Neural progenitor cell (in vitro differentiated cells): ENCODE data around the gene JADE1.

Experiments
- CTCF ChIP-seq: fragments of 200-600 bp; sonication (generic); IDR thresholded peaks from 2 replicates; pipeline ENCODE4 v1.5.1; 2017; ENCODE audit warnings: antibody characterized with exemption, mild to moderate bottlenecking
- EZH2 ChIP-seq: fragments of 200-600 bp; sonication (generic); IDR thresholded peaks from 2 replicates; pipeline ENCODE4 v1.6.1; 2017; ENCODE audit warnings: antibody characterized with exemption, mild to moderate bottlenecking, moderate library complexity
- EZH2phosphoT487 ChIP-seq: fragments of 200-600 bp; sonication (generic); IDR thresholded peaks from 2 replicates; pipeline ENCODE4 v1.6.1; 2017; ENCODE audit warnings: antibody characterized with exemption

- TF ChIP-seq CTCF (no peak), EZH2 (no peak), EZH2phosphoT487 (no peak)
Observed at GRCh38 chr4:128908735-128909134, 99.2 kb downstream of the JADE1 start.
